ENCODE measurements around the gene ATF7IP2. TPM values are rescaled to one million over a fixed set of nuclear protein-coding genes. Genes with fewer than 3 reads are reported as not detected.
A peak's percentile ranks its signal among the peaks of the same experiment; 100 is the strongest.

ATF7IP2 gene
- total and polyA plus RNA-seq, 9 of the 15 experiments (the other 6 are each of a cell fraction or from before 2014, with no cell fraction given) = 131 to 515 (median 196) TPM

GRCh38 chr16:10385725-10386516, at the start of gene ATF7IP2 (continued):
- peak; percentile 72 for TF ChIP-seq ZBTB40 (IDR thresholded peaks at IDR 0.05)
- TF ChIP-seq ZBTB40 (CRISPR knock-in tag; IDR thresholded peaks at IDR 0.05) = no peak
- no peak for TF ChIP-seq THRAP3 (IDR thresholded peaks at IDR 0.05; ENCODE audit: borderline replicate concordance)
- no peak for TF ChIP-seq LEF1 (IDR thresholded peaks at IDR 0.05)
- no peak for TF ChIP-seq NR2C1 (IDR thresholded peaks at IDR 0.05)
- TF ChIP-seq NR2C1 (tag; IDR thresholded peaks at IDR 0.05) = no peak
- TF ChIP-seq NFXL1 (CRISPR knock-in tag; IDR thresholded peaks at IDR 0.05) = no peak
- TF ChIP-seq ZSCAN32 (CRISPR knock-in tag; IDR thresholded peaks at IDR 0.05) = no peak
- no peak for TF ChIP-seq SLC30A9 (CRISPR knock-in tag; IDR thresholded peaks at IDR 0.05)
- no peak for TF ChIP-seq STAT5B (CRISPR knock-in tag; IDR thresholded peaks at IDR 0.05)
- no peak for TF ChIP-seq NCOA6 (IDR thresholded peaks at IDR 0.05)
- no peak for TF ChIP-seq BCL6 (CRISPR knock-in tag; IDR thresholded peaks at IDR 0.05)
- TF ChIP-seq TARDBP (IDR thresholded peaks at IDR 0.05) = no peak
- TF ChIP-seq YBX1 (IDR thresholded peaks at IDR 0.05) = no peak
- no peak for TF ChIP-seq U2AF1 (optimal IDR thresholded peaks at IDR 0.05; ENCODE audit: low read depth, low read length)
- TF ChIP-seq CBX3 (IDR thresholded peaks at IDR 0.05; ENCODE audit: borderline replicate concordance in 1 of 2, low read length in 2 of 2) = peak in 1 of 2 experiments; percentile 98; a peak in 2 of 3 replicates
- no peak for TF ChIP-seq ZNF75A (CRISPR knock-in tag; IDR thresholded peaks at IDR 0.05)
- no peak for TF ChIP-seq SMARCA4 (IDR thresholded peaks at IDR 0.05)
- no peak for TF ChIP-seq U2AF2 (optimal IDR thresholded peaks at IDR 0.05; ENCODE audit: low read depth, low read length)
- TF ChIP-seq KAT2B (IDR thresholded peaks at IDR 0.05; ENCODE audit: low read depth, low read length) = no peak
- TF ChIP-seq EP400 (IDR thresholded peaks at IDR 0.05) = peak; percentile 73
- no peak for TF ChIP-seq DDX20 (tag; IDR thresholded peaks at IDR 0.05; ENCODE audit: low read depth)
- TF ChIP-seq MCM3 (IDR thresholded peaks at IDR 0.05) = no peak
- no peak for TF ChIP-seq BRF1 (IDR thresholded peaks at IDR 0.05; ENCODE audit: borderline replicate concordance, extremely low read depth, insufficient read length)
